Suprapubic skin (tissue), 4 donors: ENCODE results near the gene KIF4A. TPM values are rescaled to one million over a fixed set of nuclear protein-coding genes. Genes with fewer than 3 reads are reported as not detected.

Source experiments
- DNase-seq, 2 donors: peaks; one replicate each; pipeline ENCODE4 v3.0.0-alpha.2; 2019; ENCODE audit warnings: low spot score in 2 of 2
- H3K27ac ChIP-seq: fragments of 200-600 bp; sonication (generic); one replicate; pipeline ENCODE4 v1.5.1; 2019
- H3K27me3 ChIP-seq: fragments of 200-600 bp; sonication (generic); one replicate; pipeline ENCODE4 v1.5.1; 2019
- H3K36me3 ChIP-seq: fragments of 200-600 bp; sonication (generic); one replicate; pipeline ENCODE4 v1.5.1; 2019
- H3K4me1 ChIP-seq: fragments of 200-600 bp; sonication (generic); one replicate; pipeline ENCODE4 v1.5.1; 2019
- H3K4me3 ChIP-seq: fragments of 200-600 bp; sonication (generic); one replicate; pipeline ENCODE4 v1.5.1; 2019; ENCODE audit warnings: mild to moderate bottlenecking
- H3K9me3 ChIP-seq: fragments of 200-600 bp; sonication (generic); one replicate; pipeline ENCODE4 v1.5.1; 2019
- CTCF ChIP-seq, 2 donors: fragments of 200-600 bp in 1 of 2; fragments of 450-650 bp in 1 of 2; sonication (generic) in 1 of 2; IDR thresholded peaks; one replicate each; pipeline ENCODE4 v1.5.1; 2016 to 2019; ENCODE audit warnings: antibody characterized with exemption in 2 of 2, mild to moderate bottlenecking in 1 of 2, moderate library complexity in 1 of 2
- EP300 ChIP-seq: sonication (generic); formaldehyde crosslinking; IDR thresholded peaks from one replicate; pipeline ENCODE4 v1.6.1; 2017; ENCODE audit warnings: antibody characterized with exemption
- POLR2A ChIP-seq, 2 donors: fragments of 450-650 bp; IDR thresholded peaks; one replicate each; pipeline ENCODE4 v1.6.1; 2017; ENCODE audit warnings: antibody characterized with exemption in 2 of 2, mild to moderate bottlenecking in 2 of 2, moderate library complexity in 2 of 2
- POLR2AphosphoS5 ChIP-seq, 3 donors: sonication (generic); formaldehyde crosslinking; IDR thresholded peaks; one replicate each; pipeline ENCODE4 v1.6.1; 2017; ENCODE audit warnings: antibody characterized with exemption in 3 of 3
- WGBS: methylation state at CpG from one replicate; pipeline ENCODE4 v1.1.5; 2018; 5-methylcytosine and 5-hydroxymethylcytosine counted together
- total RNA-seq, 4 donors: library from RNA; depleted of rRNA; stranded (reverse); fragments of >200 nt; gene quantifications; one replicate each; pipeline ENCODE4 v1.1.0, GENCODE V29; 2016

Gene KIF4A
- total RNA-seq, 4 donors from 2014 or later = 1.4 to 2.3 (median 1.9) TPM

GRCh38 chrX:70429759-70430158 is 139.9 kb downstream of the KIF4A start:
- Histone ChIP-seq H3K4me1 (peaks cover 7% of the 10 kb centered on the region), H3K9me3 (no peaks in the 10 kb centered on the region), H3K27ac (no peak overlapping the region), H3K4me3 (no peak overlapping the region), H3K36me3 (no peaks in the 10 kb centered on the region), H3K27me3 (no peaks in the 10 kb centered on the region)
- TF ChIP-seq POLR2A (IDR thresholded peaks at IDR 0.05) (no peak), CTCF (IDR thresholded peaks at IDR 0.05) (no peak), POLR2AphosphoS5 (IDR thresholded peaks at IDR 0.05) (no peak), EP300 (no peak)
- DNase-seq = no peak
- 83% methylated on average over 6 of the region's 6 CpGs for WGBS

GRCh38 chrX:70432936-70433847 is 143.3 kb downstream of the KIF4A start:
- no peaks in the 10 kb centered on the region for H3K9me3 ChIP-seq
- peak overlapping the region; percentile 60 for H3K4me3 ChIP-seq
- no peaks in the 10 kb centered on the region for H3K27me3 ChIP-seq
- DNase-seq = no peak
- TF ChIP-seq POLR2A (IDR thresholded peaks at IDR 0.05) (no peak), CTCF (IDR thresholded peaks at IDR 0.05) (no peak), EP300 (no peak), POLR2AphosphoS5 (IDR thresholded peaks at IDR 0.05) (no peak)
- 58% methylated on average over 15 of the region's 15 CpGs for WGBS
- peaks cover 9% of the 10 kb centered on the region for H3K4me1 ChIP-seq
- H3K27ac ChIP-seq = peak overlapping the region; percentile 69
- no peaks in the 10 kb centered on the region for H3K36me3 ChIP-seq

GRCh38 chrX:70433848-70434351 is 144.0 kb downstream of the KIF4A start:
- Histone ChIP-seq H3K36me3 (no peaks in the 10 kb centered on the region), H3K27me3 (no peaks in the 10 kb centered on the region), H3K4me1 (peaks cover 9% of the 10 kb centered on the region), H3K27ac (peak overlapping the region; percentile 69), H3K4me3 (peak overlapping the region; percentile 60), H3K9me3 (no peaks in the 10 kb centered on the region)
- no peak for TF ChIP-seq EP300
- peak; percentile 31 to 74 for TF ChIP-seq CTCF (IDR thresholded peaks at IDR 0.05)
- DNase-seq = peak in 1 of 2 donors; percentile 83
- WGBS = 34% methylated on average over 13 of the region's 37 CpGs

- peak overlapping the region; percentile 69 for H3K27ac ChIP-seq
- TF ChIP-seq EP300 (no peak), CTCF (IDR thresholded peaks at IDR 0.05) (no peak), POLR2AphosphoS5 (IDR thresholded peaks at IDR 0.05) (no peak), POLR2A (IDR thresholded peaks at IDR 0.05) (no peak)
- H3K27me3 ChIP-seq = no peaks in the 10 kb centered on the region
- peaks cover 9% of the 10 kb centered on the region for H3K4me1 ChIP-seq
- DNase-seq = peak; percentile 83 to 89
- no peaks in the 10 kb centered on the region for H3K36me3 ChIP-seq
- H3K4me3 ChIP-seq = peak overlapping the region; percentile 60
- no peaks in the 10 kb centered on the region for H3K9me3 ChIP-seq
- 39% methylated on average over 40 of the region's 45 CpGs for WGBS
These were observed 144.5 kb downstream of the KIF4A start for GRCh38 chrX:70434352-70434866.

- Histone ChIP-seq H3K27me3 (no peaks in the 10 kb centered on the region), H3K36me3 (no peaks in the 10 kb centered on the region), H3K4me1 (peaks cover 9% of the 10 kb centered on the region), H3K9me3 (no peaks in the 10 kb centered on the region), H3K27ac (no peak overlapping the region), H3K4me3 (peak overlapping the region; percentile 60)
- WGBS = 52% methylated on average over 17 of the region's 17 CpGs
- DNase-seq = no peak
- no peak for TF ChIP-seq POLR2AphosphoS5 (IDR thresholded peaks at IDR 0.05)
- no peak for TF ChIP-seq EP300
- TF ChIP-seq CTCF (IDR thresholded peaks at IDR 0.05) = no peak
- no peak for TF ChIP-seq POLR2A (IDR thresholded peaks at IDR 0.05)
These were observed 145.1 kb downstream of the KIF4A start for GRCh38 chrX:70434914-70435586.
